ENCODE data around the gene PACS1.

PACS1 gene

GRCh38 chr11:66271816-66272215 lies 201.7 kb downstream of the PACS1 start:
- TF ChIP-seq POLR2AphosphoS5 (IDR thresholded peaks at IDR 0.05; ENCODE audit: low read depth, low read length) (no peak), TAF1 (IDR thresholded peaks at IDR 0.05; ENCODE audit: borderline replicate concordance, insufficient read depth, low read length) (no peak), FOXP2 (optimal IDR thresholded peaks at IDR 0.05; ENCODE audit: borderline replicate concordance, extremely low read depth, extremely low read length, insufficient read depth) (no peak), REST (IDR thresholded peaks at IDR 0.05; ENCODE audit: insufficient read depth in 1 of 2, low read depth in 2 of 2, low read length in 2 of 2) (no peak), SIN3A (IDR thresholded peaks at IDR 0.05; ENCODE audit: borderline replicate concordance, insufficient read depth, low read length) (no peak)

DNA sequence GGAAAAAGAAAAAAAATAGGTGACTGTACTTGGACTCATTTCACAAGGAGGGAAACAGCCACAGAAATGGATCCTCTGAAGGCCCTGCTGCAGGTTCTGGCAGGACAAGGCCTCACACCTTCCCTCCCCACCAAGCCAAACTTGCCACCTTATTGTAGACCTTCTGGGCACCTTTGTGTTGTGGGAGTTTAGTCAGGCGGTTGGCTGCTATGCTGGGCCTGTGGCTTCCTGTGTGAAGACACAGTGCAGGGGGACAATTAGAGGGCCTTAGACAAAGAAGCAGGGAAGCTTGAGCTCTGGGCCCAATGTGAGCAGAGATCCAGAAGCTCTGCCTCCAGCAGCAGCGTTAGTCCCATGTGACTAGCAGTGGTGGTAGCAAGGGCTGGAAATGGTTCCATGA lies 202.5 kb downstream of the PACS1 start:
- TF ChIP-seq REST (IDR thresholded peaks at IDR 0.05; ENCODE audit: insufficient read depth in 1 of 2, low read depth in 2 of 2, low read length in 2 of 2), result no peak
- no peak for TF ChIP-seq SIN3A (IDR thresholded peaks at IDR 0.05; ENCODE audit: borderline replicate concordance, insufficient read depth, low read length)
- TF ChIP-seq FOXP2 (optimal IDR thresholded peaks at IDR 0.05; ENCODE audit: borderline replicate concordance, extremely low read depth, extremely low read length, insufficient read depth), result no peak
- no peak for TF ChIP-seq TAF1 (IDR thresholded peaks at IDR 0.05; ENCODE audit: borderline replicate concordance, insufficient read depth, low read length)

GRCh38 chr11:66274219-66274618 lies 204.1 kb downstream of the PACS1 start:
- TF ChIP-seq TAF1 (IDR thresholded peaks at IDR 0.05; ENCODE audit: borderline replicate concordance, insufficient read depth, low read length) (no peak), POLR2AphosphoS5 (IDR thresholded peaks at IDR 0.05; ENCODE audit: low read depth, low read length) (no peak), SIN3A (IDR thresholded peaks at IDR 0.05; ENCODE audit: borderline replicate concordance, insufficient read depth, low read length) (no peak), REST (IDR thresholded peaks at IDR 0.05; ENCODE audit: insufficient read depth in 1 of 2, low read depth in 2 of 2, low read length in 2 of 2) (no peak), FOXP2 (optimal IDR thresholded peaks at IDR 0.05; ENCODE audit: borderline replicate concordance, extremely low read depth, extremely low read length, insufficient read depth) (no peak)

DNA sequence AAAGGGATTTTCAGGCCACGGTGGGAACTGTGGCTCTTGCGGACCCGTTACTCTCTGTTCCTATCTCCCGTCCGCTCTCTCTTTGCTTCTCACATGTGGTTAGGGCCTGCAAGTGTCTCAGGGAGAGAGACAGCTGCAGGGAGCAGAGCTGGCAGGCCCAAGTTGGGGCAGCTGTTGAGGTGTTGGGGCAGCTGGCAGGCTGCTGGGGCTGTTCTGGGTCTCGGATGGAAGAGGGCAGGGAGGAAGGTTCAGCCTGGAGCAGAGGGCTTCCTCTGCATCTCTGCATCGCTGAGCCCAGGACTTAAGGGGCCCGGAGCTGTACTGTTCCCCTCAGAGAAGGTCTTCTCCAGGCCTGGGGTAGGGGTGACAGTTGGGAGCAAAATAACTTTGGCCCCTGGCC lies 205.3 kb downstream of the PACS1 start:
- TF ChIP-seq TAF1 (IDR thresholded peaks at IDR 0.05; ENCODE audit: borderline replicate concordance, insufficient read depth, low read length), result no peak
- no peak for TF ChIP-seq FOXP2 (optimal IDR thresholded peaks at IDR 0.05; ENCODE audit: borderline replicate concordance, extremely low read depth, extremely low read length, insufficient read depth)
- TF ChIP-seq REST (IDR thresholded peaks at IDR 0.05; ENCODE audit: insufficient read depth in 1 of 2, low read depth in 2 of 2, low read length in 2 of 2), result no peak
- no peak for TF ChIP-seq SIN3A (IDR thresholded peaks at IDR 0.05; ENCODE audit: borderline replicate concordance, insufficient read depth, low read length)
- no peak for TF ChIP-seq POLR2AphosphoS5 (IDR thresholded peaks at IDR 0.05; ENCODE audit: low read depth, low read length)

Measured in PFSK-1 (cell line).